ENCODE results near the gene COL4A2. TPM values are rescaled to one million over a fixed set of nuclear protein-coding genes. Genes with fewer than 3 reads are reported as not detected.
"Not testable (repeated sequence)": the region's sequence is repeated elsewhere in the genome, so short reads cannot be mapped to it uniquely, and the experiment has no call there.

The COL4A2 gene
- total and polyA plus RNA-seq, 4 donors = 8.0 to 45.2 (median 40.3) TPM

- not testable (repeated sequence) for H3K36me3 ChIP-seq (ENCODE audit: control insufficient read depth in 4 of 4, insufficient read depth in 3 of 4, low read depth in 1 of 4, low read length in 3 of 4); H3K4me3 ChIP-seq (ENCODE audit: low read depth in 1 of 3, low read length in 3 of 3); H3K27me3 ChIP-seq (ENCODE audit: control insufficient read depth in 4 of 4, insufficient read depth in 4 of 4, low read length in 3 of 4); H3K9me3 ChIP-seq (ENCODE audit: control insufficient read depth in 4 of 4, low read length in 3 of 4); H3K4me1 ChIP-seq (ENCODE audit: control insufficient read depth in 4 of 4, insufficient read depth in 4 of 4, low read length in 3 of 4); H3K27ac ChIP-seq (ENCODE audit: low read depth in 1 of 2, low read length in 2 of 2); DNase-seq (ENCODE audit: low spot score); H3K9ac ChIP-seq (ENCODE audit: low read depth in 1 of 2, low read length in 2 of 2)
- WGBS = 91% methylated on average over 3 of the region's 3 CpGs
These were observed 179.8 kb downstream of the COL4A2 start for GRCh38 chr13:110486880-110487279.

DNA sequence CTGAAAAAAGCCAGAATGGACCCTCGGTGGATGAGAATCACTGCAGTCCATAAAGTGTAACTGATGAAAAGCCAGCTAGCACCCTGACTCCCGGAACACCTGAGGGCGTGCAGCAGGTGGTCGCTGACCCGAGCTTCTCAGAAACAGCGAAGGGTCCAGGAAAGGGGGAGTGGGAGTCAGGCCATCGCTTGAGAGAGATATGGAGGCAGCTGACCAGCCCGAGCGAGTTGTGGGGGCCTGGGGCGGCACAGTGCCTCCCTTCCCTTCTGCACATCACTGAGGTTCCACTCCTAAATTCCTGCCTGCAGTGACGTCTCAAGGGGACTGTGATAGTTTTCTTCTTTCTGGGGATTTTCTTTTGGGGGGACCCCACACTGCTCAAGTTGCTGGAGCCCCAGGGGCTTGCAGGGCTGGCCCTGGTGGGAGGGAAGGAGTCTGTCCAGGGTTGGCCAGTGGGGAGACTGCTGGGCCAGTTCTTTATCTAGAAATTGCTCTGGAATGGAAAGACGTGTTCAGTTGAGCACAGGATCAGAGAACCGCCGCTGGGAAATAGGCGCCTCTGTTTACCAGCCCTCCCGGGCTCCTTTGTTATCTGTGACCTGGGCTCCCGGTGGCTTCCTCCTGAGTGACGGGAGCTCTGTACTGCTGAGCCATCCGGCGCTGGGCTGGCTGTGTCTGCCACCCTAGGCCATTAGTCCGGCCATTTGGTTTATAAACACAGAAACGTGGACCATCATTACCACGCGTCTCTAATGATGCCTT lies 183.1 kb downstream of the COL4A2 start:
- H3K36me3 ChIP-seq (ENCODE audit: control insufficient read depth in 4 of 4, insufficient read depth in 3 of 4, low read depth in 1 of 4, low read length in 3 of 4) = peaks cover 0 to 5% (median 0%) of the 10 kb centered on the region in 4 donors
- H3K4me1 ChIP-seq (ENCODE audit: control insufficient read depth in 4 of 4, insufficient read depth in 4 of 4, low read length in 3 of 4) = no peaks in the 10 kb centered on the region
- H3K27ac ChIP-seq (ENCODE audit: low read depth in 1 of 2, low read length in 2 of 2) = no peak overlapping the region
- H3K9me3 ChIP-seq (ENCODE audit: control insufficient read depth in 4 of 4, low read length in 3 of 4) = no peaks in the 10 kb centered on the region
- no peak for TF ChIP-seq RAD21 (IDR thresholded peaks at IDR 0.05)
- no peak for TF ChIP-seq FOXA1 (IDR thresholded peaks at IDR 0.05)
- TF ChIP-seq GABPA (IDR thresholded peaks at IDR 0.05 in 1 of 2, conservative IDR thresholded peaks at IDR 0.05 in 1 of 2) = no peak
- no peak for TF ChIP-seq SP1 (IDR thresholded peaks at IDR 0.05)
- TF ChIP-seq EGR1 (IDR thresholded peaks at IDR 0.05; ENCODE audit: low read depth in 2 of 2) = no peak
- TF ChIP-seq, protein P1, sequence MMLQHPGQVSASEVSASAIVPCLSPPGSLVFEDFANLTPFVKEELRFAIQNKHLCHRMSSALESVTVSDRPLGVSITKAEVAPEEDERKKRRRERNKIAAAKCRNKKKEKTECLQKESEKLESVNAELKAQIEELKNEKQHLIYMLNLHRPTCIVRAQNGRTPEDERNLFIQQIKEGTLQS (IDR thresholded peaks at IDR 0.05) = no peak
- no peak for TF ChIP-seq RXRA (IDR thresholded peaks at IDR 0.05)
- TF ChIP-seq, protein P2, sequence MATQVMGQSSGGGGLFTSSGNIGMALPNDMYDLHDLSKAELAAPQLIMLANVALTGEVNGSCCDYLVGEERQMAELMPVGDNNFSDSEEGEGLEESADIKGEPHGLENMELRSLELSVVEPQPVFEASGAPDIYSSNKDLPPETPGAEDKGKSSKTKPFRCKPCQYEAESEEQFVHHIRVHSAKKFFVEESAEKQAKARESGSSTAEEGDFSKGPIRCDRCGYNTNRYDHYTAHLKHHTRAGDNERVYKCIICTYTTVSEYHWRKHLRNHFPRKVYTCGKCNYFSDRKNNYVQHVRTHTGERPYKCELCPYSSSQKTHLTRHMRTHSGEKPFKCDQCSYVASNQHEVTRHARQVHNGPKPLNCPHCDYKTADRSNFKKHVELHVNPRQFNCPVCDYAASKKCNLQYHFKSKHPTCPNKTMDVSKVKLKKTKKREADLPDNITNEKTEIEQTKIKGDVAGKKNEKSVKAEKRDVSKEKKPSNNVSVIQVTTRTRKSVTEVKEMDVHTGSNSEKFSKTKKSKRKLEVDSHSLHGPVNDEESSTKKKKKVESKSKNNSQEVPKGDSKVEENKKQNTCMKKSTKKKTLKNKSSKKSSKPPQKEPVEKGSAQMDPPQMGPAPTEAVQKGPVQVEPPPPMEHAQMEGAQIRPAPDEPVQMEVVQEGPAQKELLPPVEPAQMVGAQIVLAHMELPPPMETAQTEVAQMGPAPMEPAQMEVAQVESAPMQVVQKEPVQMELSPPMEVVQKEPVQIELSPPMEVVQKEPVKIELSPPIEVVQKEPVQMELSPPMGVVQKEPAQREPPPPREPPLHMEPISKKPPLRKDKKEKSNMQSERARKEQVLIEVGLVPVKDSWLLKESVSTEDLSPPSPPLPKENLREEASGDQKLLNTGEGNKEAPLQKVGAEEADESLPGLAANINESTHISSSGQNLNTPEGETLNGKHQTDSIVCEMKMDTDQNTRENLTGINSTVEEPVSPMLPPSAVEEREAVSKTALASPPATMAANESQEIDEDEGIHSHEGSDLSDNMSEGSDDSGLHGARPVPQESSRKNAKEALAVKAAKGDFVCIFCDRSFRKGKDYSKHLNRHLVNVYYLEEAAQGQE (IDR thresholded peaks at IDR 0.05) = no peak
- TF ChIP-seq, protein P3, sequence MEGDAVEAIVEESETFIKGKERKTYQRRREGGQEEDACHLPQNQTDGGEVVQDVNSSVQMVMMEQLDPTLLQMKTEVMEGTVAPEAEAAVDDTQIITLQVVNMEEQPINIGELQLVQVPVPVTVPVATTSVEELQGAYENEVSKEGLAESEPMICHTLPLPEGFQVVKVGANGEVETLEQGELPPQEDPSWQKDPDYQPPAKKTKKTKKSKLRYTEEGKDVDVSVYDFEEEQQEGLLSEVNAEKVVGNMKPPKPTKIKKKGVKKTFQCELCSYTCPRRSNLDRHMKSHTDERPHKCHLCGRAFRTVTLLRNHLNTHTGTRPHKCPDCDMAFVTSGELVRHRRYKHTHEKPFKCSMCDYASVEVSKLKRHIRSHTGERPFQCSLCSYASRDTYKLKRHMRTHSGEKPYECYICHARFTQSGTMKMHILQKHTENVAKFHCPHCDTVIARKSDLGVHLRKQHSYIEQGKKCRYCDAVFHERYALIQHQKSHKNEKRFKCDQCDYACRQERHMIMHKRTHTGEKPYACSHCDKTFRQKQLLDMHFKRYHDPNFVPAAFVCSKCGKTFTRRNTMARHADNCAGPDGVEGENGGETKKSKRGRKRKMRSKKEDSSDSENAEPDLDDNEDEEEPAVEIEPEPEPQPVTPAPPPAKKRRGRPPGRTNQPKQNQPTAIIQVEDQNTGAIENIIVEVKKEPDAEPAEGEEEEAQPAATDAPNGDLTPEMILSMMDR (IDR thresholded peaks at IDR 0.05; ENCODE audit: low read depth, low read length, missing input control) = no peak
- no peak for DNase-seq (ENCODE audit: low spot score)
- no peaks in the 10 kb centered on the region for H3K27me3 ChIP-seq (ENCODE audit: control insufficient read depth in 4 of 4, insufficient read depth in 4 of 4, low read length in 3 of 4)
- no peak overlapping the region for H3K4me3 ChIP-seq (ENCODE audit: low read depth in 1 of 3, low read length in 3 of 3)
- 78% methylated on average over 24 of the region's 24 CpGs for WGBS
- H3K9ac ChIP-seq (ENCODE audit: low read depth in 1 of 2, low read length in 2 of 2) = no peak overlapping the region

Data from liver (tissue), 9 donors.